HepG2 (cell line): ENCODE data around the gene HNRNPUL1. TPM values are rescaled to one million over a fixed set of nuclear protein-coding genes. Genes with fewer than 3 reads are reported as not detected.

Experiments used
- CCDC6 ChIP-seq: sonication (generic); formaldehyde crosslinking; IDR thresholded peaks from 2 replicates; pipeline ENCODE4 v1.8.1; 2022; ENCODE audit warnings: mild to moderate bottlenecking, missing genetic modification reagents, moderate library complexity
- FOXA3 ChIP-seq: IDR thresholded peaks from 2 replicates; pipeline ENCODE4 v1.6.1; 2016; ENCODE audit warnings: missing genetic modification reagents, missing compliant biosample characterization
- HDAC1 ChIP-seq: sonication (generic); formaldehyde crosslinking; IDR thresholded peaks from 2 replicates; pipeline ENCODE4 v1.5.1; 2020; ENCODE audit warnings: mild to moderate bottlenecking, missing genetic modification reagents
- HNRNPUL1 ChIP-seq: fragments of 200-400 bp; formaldehyde crosslinking; IDR thresholded peaks from 2 replicates; pipeline ENCODE4 v1.6.1; 2017; ENCODE audit warnings: low read depth, mild to moderate bottlenecking, low read length, moderate library complexity
- NR2F2 ChIP-seq: IDR thresholded peaks from 2 replicates; pipeline ENCODE4 v1.6.1; 2012; ENCODE audit warnings: low read depth, inconsistent platforms, borderline replicate concordance
- PATZ1 ChIP-seq: sonication (generic); formaldehyde crosslinking; IDR thresholded peaks from 2 replicates; pipeline ENCODE4 v1.4.0; 2020; ENCODE audit warnings: missing genetic modification reagents
- PHB2 ChIP-seq: fragments of 450-650 bp; IDR thresholded peaks from 2 replicates; pipeline ENCODE4 v1.6.1; 2018; ENCODE audit not compliant: partially characterized antibody
- SKIL ChIP-seq: sonication (generic); formaldehyde crosslinking; IDR thresholded peaks from 2 replicates; pipeline ENCODE4 v1.8.0; 2022; ENCODE audit warnings: missing genetic modification reagents, mild to moderate bottlenecking, moderate library complexity, borderline replicate concordance
- TBX2 ChIP-seq: sonication (generic); formaldehyde crosslinking; IDR thresholded peaks from 2 replicates; pipeline ENCODE4 v1.5.0; 2020; ENCODE audit warnings: missing genetic modification reagents, mild to moderate bottlenecking, borderline replicate concordance
- XBP1 ChIP-seq: sonication (generic); formaldehyde crosslinking; IDR thresholded peaks from 2 replicates; pipeline ENCODE4 v1.5.0; 2020; ENCODE audit warnings: missing genetic modification reagents
- ZFP1 ChIP-seq: IDR thresholded peaks from 2 replicates; pipeline ENCODE4 v1.6.1; 2016
- ZFP82 ChIP-seq: sonication (generic); formaldehyde crosslinking; IDR thresholded peaks from 2 replicates; pipeline ENCODE4 v1.5.1; 2020; ENCODE audit warnings: mild to moderate bottlenecking, missing genetic modification reagents, borderline replicate concordance
- ZNF17 ChIP-seq: sonication (generic); formaldehyde crosslinking; IDR thresholded peaks from 2 replicates; pipeline ENCODE4 v1.5.0; 2020; ENCODE audit warnings: mild to moderate bottlenecking, missing genetic modification reagents
- ZNF329 ChIP-seq: sonication (generic); formaldehyde crosslinking; IDR thresholded peaks from 2 replicates; pipeline ENCODE4 v1.9.0; 2021; ENCODE audit warnings: low read depth, mild to moderate bottlenecking, missing genetic modification reagents
- ZNF567 ChIP-seq: sonication (generic); formaldehyde crosslinking; IDR thresholded peaks from 2 replicates; pipeline ENCODE4 v1.8.1; 2023; ENCODE audit warnings: mild to moderate bottlenecking, missing genetic modification reagents, borderline replicate concordance
- ZSCAN12 ChIP-seq: sonication (generic); formaldehyde crosslinking; IDR thresholded peaks from 2 replicates; pipeline ENCODE4 v1.9.0; 2021; ENCODE audit warnings: mild to moderate bottlenecking, missing genetic modification reagents
- ZSCAN9 ChIP-seq: IDR thresholded peaks from 2 replicates; pipeline ENCODE4 v1.6.1; 2016; ENCODE audit warnings: borderline replicate concordance
- polyA plus RNA-seq, 8 experiments: library from polyadenylated mRNA; depleted of rRNA in 3 of 8; stranded (reverse) in 7 of 8; unstranded in 1 of 8; fragments of >200 nt; fragmentation: Illumina TruSeq in 4 of 8; extraction: Trizol in 4 of 8; gene quantifications; 2 replicates each; pipeline versions ENCODE4 v1.2.1 to v1.2.3, GENCODE V29; 2011 to 2016; ENCODE audit warnings: low read depth in 4 of 8, missing spikeins in 1 of 8, mixed read lengths in 1 of 8; ENCODE audit not compliant: insufficient read depth in 1 of 8
- total RNA-seq, 5 experiments: library from RNA; depleted of rRNA; stranded (reverse); fragments of >200 nt; fragmentation: Illumina TruSeq; extraction: Trizol; gene quantifications; 2 replicates each; pipeline ENCODE4 v1.2.3, GENCODE V29; 2016; ENCODE audit warnings: low read depth in 1 of 5
- TF ChIP-seq, protein P1 (sequence below): sonication (generic); formaldehyde crosslinking; IDR thresholded peaks from 2 replicates; pipeline ENCODE4 v1.4.0; 2020; ENCODE audit warnings: missing genetic modification reagents
- TF ChIP-seq, protein P2 (sequence below): sonication (generic); formaldehyde crosslinking; IDR thresholded peaks from 2 replicates; pipeline ENCODE4 v1.4.0; 2020; ENCODE audit warnings: missing genetic modification reagents, mild to moderate bottlenecking, borderline replicate concordance
- TF ChIP-seq, protein P3 (sequence below): sonication (generic); formaldehyde crosslinking; IDR thresholded peaks from 2 replicates; pipeline ENCODE4 v1.9.0; 2022; ENCODE audit warnings: low read depth, missing genetic modification reagents

Gene HNRNPUL1
- total and polyA plus RNA-seq, 2 of the 13 experiments (the other 11 are each of a cell fraction or from before 2014, with no cell fraction given): 30.9 to 81.7 TPM

DNA sequence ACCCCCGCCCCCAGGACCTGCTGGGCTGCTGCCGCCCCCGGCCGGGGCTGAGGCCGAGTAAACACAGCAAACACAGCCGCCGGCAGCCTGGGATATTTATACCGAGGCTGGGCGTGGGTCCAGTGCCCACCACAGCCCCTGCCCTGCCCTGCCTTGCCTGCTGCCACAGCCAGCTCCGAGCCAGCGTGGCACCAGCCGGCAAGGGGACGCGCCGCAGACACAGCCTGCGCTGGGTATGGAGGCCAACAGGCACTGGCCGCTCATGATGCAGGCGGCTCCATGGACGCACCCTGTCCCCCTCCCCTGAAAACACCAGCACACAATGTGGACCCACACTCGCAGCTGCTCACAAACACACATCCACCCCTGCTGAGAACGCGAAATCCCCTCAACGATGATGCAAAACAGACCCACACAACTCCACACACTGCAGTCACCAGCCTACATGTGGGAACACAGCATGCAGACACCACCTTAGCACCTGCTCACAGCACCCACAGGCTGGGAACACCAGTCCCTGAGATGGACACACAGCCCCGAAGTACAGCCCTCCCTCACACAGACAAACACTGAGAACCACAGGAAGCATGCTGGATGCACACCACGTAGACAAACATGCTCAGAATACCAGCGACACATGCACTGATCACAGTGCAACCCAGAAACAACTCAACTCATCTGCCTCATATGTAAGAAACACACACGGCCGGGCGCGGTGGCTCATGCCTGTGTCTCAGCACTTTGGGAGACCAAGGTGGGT, 62.0 kb downstream of the HNRNPUL1 start (continued):
- TF ChIP-seq PATZ1 (CRISPR knock-in tag) (peak; percentile 88), SKIL (CRISPR knock-in tag) (no peak), ZNF567 (CRISPR knock-in tag) (no peak), ZSCAN9 (CRISPR knock-in tag) (0 out of 2 replicates have a peak, but pooled peaks have one; percentile 11), ZSCAN12 (CRISPR knock-in tag) (no peak), NR2F2 (no peak), HNRNPUL1 (no peak), ZNF17 (no peak), ZFP82 (CRISPR knock-in tag) (no peak), ZNF329 (no peak), TBX2 (0 out of 2 replicates have a peak, but pooled peaks have one; percentile 17), HDAC1 (CRISPR knock-in tag) (peak; percentile 38), ZFP1 (no peak), XBP1 (CRISPR knock-in tag) (no peak), PHB2 (no peak), FOXA3 (peak; percentile 39), CCDC6 (CRISPR knock-in tag) (no peak)
- TF ChIP-seq, protein P1, sequence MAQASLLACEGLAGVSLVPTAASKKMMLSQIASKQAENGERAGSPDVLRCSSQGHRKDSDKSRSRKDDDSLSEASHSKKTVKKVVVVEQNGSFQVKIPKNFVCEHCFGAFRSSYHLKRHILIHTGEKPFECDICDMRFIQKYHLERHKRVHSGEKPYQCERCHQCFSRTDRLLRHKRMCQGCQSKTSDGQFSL (CRISPR knock-in tag): no peak
- TF ChIP-seq, protein P2, sequence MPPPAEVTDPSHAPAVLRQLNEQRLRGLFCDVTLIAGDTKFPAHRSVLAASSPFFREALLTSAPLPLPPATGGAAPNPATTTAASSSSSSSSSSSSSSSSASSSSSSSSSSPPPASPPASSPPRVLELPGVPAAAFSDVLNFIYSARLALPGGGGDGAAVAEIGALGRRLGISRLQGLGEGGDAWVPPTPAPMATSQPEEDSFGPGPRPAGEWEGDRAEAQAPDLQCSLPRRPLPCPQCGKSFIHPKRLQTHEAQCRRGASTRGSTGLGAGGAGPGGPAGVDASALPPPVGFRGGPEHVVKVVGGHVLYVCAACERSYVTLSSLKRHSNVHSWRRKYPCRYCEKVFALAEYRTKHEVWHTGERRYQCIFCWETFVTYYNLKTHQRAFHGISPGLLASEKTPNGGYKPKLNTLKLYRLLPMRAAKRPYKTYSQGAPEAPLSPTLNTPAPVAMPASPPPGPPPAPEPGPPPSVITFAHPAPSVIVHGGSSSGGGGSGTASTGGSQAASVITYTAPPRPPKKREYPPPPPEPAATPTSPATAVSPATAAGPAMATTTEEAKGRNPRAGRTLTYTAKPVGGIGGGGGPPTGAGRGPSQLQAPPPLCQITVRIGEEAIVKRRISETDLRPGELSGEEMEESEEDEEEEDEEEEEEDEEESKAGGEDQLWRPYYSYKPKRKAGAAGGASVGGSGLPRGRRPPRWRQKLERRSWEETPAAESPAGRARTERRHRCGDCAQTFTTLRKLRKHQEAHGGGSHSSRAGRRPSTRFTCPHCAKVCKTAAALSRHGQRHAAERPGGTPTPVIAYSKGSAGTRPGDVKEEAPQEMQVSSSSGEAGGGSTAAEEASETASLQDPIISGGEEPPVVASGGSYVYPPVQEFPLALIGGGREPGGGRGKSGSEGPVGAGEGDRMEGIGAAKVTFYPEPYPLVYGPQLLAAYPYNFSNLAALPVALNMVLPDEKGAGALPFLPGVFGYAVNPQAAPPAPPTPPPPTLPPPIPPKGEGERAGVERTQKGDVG: no peak
- TF ChIP-seq, protein P3, sequence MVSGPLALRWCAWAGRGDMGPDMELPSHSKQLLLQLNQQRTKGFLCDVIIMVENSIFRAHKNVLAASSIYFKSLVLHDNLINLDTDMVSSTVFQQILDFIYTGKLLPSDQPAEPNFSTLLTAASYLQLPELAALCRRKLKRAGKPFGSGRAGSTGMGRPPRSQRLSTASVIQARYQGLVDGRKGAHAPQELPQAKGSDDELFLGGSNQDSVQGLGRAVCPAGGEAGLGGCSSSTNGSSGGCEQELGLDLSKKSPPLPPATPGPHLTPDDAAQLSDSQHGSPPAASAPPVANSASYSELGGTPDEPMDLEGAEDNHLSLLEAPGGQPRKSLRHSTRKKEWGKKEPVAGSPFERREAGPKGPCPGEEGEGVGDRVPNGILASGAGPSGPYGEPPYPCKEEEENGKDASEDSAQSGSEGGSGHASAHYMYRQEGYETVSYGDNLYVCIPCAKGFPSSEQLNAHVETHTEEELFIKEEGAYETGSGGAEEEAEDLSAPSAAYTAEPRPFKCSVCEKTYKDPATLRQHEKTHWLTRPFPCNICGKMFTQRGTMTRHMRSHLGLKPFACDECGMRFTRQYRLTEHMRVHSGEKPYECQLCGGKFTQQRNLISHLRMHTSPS (CRISPR knock-in tag): peak; percentile 84
